Head of caudate nucleus (tissue), 42 donors: Measurements from ENCODE around the gene CCSER1.

Source experiments
- DNase-seq, 42 donors: peaks; one replicate each; pipeline versions ENCODE4 v3.0.0 to v3.0.0-alpha.2; 2020 to 2021; ENCODE audit warnings: mixed read lengths in 7 of 42
- intact Hi-C: fragments of 100-400 bp; cut with DNase I; formaldehyde crosslinking; loops from one replicate; pipeline ENCODE4 v1.15.0; 2022

The CCSER1 gene

GRCh38 chr4:90486346-90486745 is 359.2 kb downstream of the CCSER1 start:
- DNase-seq: no peak
- intact Hi-C loops: no loop called here

- intact Hi-C loops: no loop called here
- DNase-seq: no peak
Measured at GRCh38 chr4:90495211-90495610, 368.0 kb downstream of the CCSER1 start.

GRCh38 chr4:90495936-90496335 is 368.7 kb downstream of the CCSER1 start:
- DNase-seq: no peak

GRCh38 chr4:90498175-90498574 is 371.0 kb downstream of the CCSER1 start:
- DNase-seq: no peak
- intact Hi-C loops: no loop called here

More at GRCh38 chr4:90495936-90496335, 368.7 kb downstream of the CCSER1 start:
- intact Hi-C loops: no loop called here

GRCh38 chr4:90503677-90504076 is 376.5 kb downstream of the CCSER1 start:
- DNase-seq: no peak
- intact Hi-C loops: no loop called here

GRCh38 chr4:90515191-90515590 is 388.0 kb downstream of the CCSER1 start:
- intact Hi-C loops: no loop called here
- no peak for DNase-seq

- DNase-seq: no peak
- intact Hi-C loops: no loop called here
Measured at GRCh38 chr4:90528551-90528950, 401.4 kb downstream of the CCSER1 start.

GRCh38 chr4:90536408-90536807 is 409.2 kb downstream of the CCSER1 start:
- intact Hi-C loops: no loop called here
- DNase-seq: no peak

- intact Hi-C loops: no loop called here
- DNase-seq: no peak
Measured at GRCh38 chr4:90537491-90537890, 410.3 kb downstream of the CCSER1 start.

GRCh38 chr4:90540536-90540935 is 413.3 kb downstream of the CCSER1 start:
- intact Hi-C loops: no loop called here
- DNase-seq: no peak

- DNase-seq: no peak
- intact Hi-C loops: no loop called here
Measured at GRCh38 chr4:90542216-90542615, 415.0 kb downstream of the CCSER1 start.

- DNase-seq: no peak
- intact Hi-C loops: no loop called here
Measured at GRCh38 chr4:90543419-90544170, 416.4 kb downstream of the CCSER1 start.

GRCh38 chr4:90544532-90545045 is 417.4 kb downstream of the CCSER1 start:
- no peak for DNase-seq
- intact Hi-C loops: no loop called here

- intact Hi-C loops: no loop called here
- DNase-seq: no peak
Measured at GRCh38 chr4:90545380-90545779, 418.2 kb downstream of the CCSER1 start.

GRCh38 chr4:90546114-90546513 is 418.9 kb downstream of the CCSER1 start:
- intact Hi-C loops: no loop called here
- DNase-seq: no peak

GRCh38 chr4:90570615-90571014 is 443.4 kb downstream of the CCSER1 start:
- intact Hi-C loops: no loop called here
- DNase-seq: no peak

GRCh38 chr4:90572996-90573395 is 445.8 kb downstream of the CCSER1 start:
- intact Hi-C loops: no loop called here
- DNase-seq: no peak

- no peak for DNase-seq
- intact Hi-C loops: no loop called here
Measured at GRCh38 chr4:90575371-90575770, 448.2 kb downstream of the CCSER1 start.

- intact Hi-C loops: no loop called here
- no peak for DNase-seq
Measured at GRCh38 chr4:90580326-90580725, 453.1 kb downstream of the CCSER1 start.

- DNase-seq: no peak
- intact Hi-C loops: no loop called here
Measured at GRCh38 chr4:90582087-90582486, 454.9 kb downstream of the CCSER1 start.

- intact Hi-C loops: no loop called here
- no peak for DNase-seq
Measured at GRCh38 chr4:90584051-90584450, 456.9 kb downstream of the CCSER1 start.
